Putamen (tissue), 1 donor: ENCODE data around the gene FYB2.

Source experiments
- DNase-seq: peaks from one replicate; pipeline ENCODE4 v3.0.0-alpha.2; 2016; ENCODE audit warnings: low spot score

FYB2 gene

GRCh38 chr1:56834137-56834900 is 15.1 kb upstream of the FYB2 start:
- no peak for DNase-seq

GRCh38 chr1:56833088-56833487 is 13.9 kb upstream of the FYB2 start:
- no peak for DNase-seq

DNA sequence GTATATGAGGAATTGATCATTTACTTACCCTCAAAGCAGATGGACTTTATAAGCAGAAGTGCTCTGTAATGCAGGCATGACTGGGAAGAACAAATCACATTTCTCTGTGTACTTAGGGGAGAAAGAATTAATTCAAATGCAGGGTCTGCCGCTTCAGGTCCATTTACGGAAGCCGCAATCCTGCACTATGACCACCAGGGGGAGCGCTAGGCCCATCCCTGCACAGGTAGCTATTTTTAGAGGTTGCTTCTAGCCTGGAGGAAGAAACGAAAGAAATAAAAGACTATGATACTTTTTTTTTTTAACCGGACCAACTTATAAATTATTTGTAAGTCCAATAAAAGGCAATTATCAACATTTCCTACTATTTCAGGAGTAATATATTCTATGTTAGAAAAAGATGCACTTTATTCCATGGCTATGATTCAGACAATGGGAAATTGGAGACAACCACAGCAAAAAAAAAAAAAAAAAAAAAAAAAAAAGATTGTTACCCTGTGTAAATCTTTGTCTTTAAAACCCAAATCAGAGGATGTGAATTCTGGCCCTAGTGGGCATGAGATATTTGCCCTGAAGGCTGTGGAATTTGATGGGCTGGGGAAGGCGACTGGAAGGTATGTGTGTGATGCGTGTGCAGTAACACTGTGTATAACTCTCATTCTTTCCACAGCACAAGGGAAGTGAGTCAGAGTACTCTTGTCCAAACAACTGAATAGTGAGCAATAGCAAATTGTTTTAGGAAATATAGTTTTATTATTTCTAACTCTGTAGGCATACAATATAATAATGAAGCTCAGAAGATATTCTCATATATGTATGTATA is 12.9 kb upstream of the FYB2 start:
- peak; percentile 60 for DNase-seq

- DNase-seq: no peak
Observed at GRCh38 chr1:56830052-56830451, 10.8 kb upstream of the FYB2 start.

- no peak for DNase-seq
Observed at GRCh38 chr1:56827711-56828110, 8.5 kb upstream of the FYB2 start.

GRCh38 chr1:56825436-56825835 is 6.2 kb upstream of the FYB2 start:
- DNase-seq: no peak

DNA sequence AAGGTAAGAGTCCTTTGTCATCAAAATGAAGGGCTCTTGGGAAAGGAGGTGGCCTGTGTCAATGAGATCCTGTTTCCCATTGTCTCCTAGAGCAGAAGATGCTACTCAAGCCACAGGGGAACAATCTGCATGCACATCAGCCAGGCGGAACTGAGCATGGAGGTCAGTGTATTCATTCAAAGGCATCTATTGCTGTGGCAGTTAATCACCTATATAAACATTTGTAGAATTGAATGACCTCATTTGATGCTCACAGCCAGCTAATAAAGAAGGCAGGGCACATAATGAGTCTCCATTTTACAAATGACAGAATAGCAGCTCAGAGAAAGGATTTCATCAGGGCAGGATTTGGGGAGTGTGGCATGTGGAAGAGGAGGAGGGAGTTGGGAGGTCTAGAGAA is 5.7 kb upstream of the FYB2 start:
- DNase-seq: no peak

GRCh38 chr1:56824271-56824670 is 5.1 kb upstream of the FYB2 start:
- DNase-seq: no peak

GRCh38 chr1:56821462-56821797 is 2.2 kb upstream of the FYB2 start:
- no peak for DNase-seq

DNA sequence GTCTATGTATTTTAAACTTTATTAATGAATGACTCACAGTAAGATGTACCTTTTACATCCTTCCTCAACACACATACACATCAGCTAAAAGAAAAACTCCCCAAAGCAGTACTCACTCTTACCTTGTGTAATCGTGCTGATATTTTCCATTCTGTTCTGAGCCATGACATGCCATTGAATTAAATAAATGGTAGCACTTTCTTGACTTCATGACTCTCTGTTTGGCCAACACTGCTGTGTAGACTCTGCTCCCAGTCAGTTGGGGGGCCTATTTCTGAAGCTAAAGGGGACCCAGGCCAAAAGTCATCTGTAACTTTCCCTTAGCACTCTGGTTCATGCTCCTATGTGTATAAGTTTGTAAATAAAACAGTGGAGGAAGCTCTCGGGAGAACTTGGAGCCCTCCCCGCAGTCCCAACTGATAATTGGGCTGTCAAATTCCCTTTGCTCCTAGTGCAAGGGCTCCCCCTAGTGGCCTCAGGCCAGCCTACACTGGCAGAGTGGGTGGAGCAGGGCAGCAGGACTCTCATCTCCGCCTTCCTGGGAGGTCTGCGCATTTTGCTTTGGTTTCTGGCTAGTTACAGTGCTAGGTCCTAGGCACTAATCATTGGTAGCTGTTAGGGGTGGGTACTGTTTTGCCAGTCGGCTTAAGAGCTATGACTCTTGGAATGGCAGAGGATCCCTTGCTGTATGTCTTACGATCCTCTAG is 1.7 kb upstream of the FYB2 start:
- peak; percentile 31 for DNase-seq

DNA sequence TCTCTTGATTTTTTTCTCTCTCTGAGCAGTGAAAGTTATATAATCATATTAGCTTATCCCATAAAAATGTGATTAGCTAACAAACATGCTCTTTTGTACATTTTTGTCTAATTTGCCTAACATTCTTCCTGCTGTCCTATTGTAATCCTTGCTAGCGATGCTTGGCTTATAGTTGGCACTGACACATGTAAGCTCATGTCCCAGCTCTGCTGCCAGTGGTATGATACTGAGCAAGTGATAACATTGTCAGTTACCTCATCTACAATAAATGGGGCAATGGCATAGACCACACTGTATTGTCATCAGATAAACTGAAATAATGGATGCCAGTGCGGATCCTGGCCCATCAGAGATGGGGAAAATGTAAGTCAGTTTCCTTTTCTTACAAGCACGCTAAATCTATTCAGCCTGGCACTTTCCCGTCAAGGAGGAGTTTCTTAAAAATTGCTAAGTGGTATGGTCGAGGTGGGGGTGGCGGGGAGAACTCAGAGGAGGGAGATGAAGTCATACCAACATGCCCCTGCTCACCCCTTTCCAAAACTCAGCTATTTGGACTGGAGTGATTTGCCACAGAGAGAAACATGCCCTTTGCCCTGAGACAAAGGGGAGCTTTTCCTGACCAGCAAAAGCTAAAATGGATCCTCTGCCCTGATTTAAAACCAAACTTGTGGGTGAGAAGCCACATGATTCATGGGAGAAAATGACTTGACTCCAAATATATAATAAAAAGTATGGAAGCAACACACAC is 1.3 kb downstream of the FYB2 start:
- DNase-seq: no peak

- DNase-seq: no peak
Observed at GRCh38 chr1:56816909-56817308, 2.3 kb downstream of the FYB2 start.

- no peak for DNase-seq
Observed at GRCh38 chr1:56816264-56816663, 2.9 kb downstream of the FYB2 start.

DNA sequence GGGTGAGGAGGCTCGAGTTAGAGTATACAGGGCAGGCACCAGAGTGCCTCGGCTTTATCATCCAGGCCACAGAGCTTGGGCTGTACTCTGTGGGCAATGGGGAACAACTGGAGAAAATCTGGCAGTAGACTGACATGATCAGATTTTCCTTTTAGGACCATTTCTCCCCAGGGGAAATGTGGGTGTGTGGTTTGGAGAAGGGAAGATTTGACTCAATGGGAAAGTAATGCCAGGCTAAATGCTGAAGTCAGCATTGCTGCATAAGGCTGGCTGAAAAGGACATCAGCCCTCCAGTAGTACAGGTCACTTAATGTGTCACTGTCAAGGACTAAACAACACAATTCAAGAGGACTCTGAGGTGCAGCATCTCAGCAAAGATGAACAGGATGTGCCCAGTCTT is 5.0 kb downstream of the FYB2 start:
- DNase-seq: no peak

DNA sequence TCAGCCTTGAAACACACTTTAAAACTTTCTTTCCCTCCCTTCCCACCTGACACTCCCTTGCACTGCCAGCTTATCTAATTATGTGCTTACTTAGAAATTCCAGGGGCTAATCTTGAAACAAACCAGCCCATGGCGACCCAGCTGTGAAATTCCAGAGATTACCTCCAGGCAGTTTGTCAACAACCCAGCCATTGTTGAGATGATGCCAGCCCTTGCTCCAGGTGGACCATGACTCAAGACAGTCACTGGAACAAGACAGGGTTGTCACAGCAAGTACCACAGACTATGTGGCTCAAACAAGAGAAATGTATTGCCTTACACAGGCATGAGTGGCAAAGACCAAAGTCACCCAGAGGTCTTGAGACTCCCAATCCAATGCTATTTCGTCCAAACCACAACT is 7.9 kb downstream of the FYB2 start:
- DNase-seq: no peak

DNA sequence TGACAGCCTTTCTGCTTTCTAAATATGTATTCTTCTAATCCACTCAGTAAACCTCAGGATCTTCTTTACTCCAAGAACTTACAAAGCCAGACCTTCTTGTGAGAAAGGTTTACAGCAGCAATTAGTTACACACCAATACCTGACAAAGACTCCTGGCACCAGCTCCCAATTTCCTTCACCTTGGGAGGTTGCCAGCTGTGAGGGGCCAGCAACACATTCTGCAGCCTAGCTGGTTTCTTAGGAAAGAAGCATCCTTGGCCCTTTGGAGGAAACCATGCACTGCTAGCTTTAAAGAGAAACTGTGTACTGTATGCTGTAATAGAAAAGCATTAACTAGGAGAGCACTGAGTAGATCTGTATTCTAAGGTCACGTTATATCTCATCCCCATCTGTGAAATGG is 10.8 kb downstream of the FYB2 start:
- peak; percentile 39 for DNase-seq

GRCh38 chr1:56806804-56807203 is 12.4 kb downstream of the FYB2 start:
- DNase-seq: no peak

- no peak for DNase-seq
Observed at GRCh38 chr1:56803561-56804156, 15.5 kb downstream of the FYB2 start.

GRCh38 chr1:56799605-56800400 is 19.4 kb downstream of the FYB2 start:
- peak; percentile 24 for DNase-seq

DNA sequence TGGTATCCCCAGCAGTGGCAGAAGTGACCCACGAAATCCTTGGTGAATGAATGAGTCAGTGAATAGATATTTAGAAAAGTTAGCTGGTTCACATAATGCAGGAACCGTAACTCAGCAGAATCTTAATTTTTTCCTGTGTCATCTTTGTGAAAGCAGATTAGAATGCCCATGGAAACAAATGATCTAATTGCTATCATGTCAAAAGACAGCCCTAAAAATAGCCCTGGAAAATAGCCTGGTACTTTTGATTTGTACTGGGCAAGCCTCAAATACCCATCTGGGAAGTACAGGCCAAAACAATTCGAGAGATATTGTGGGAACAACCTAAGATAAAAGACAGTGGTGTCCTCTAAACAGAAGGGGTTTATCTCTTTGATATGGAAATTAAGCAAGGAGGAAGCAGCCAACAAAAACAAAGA is 21.1 kb downstream of the FYB2 start:
- no peak for DNase-seq
